ENCODE results near the gene PHACTR3.

Gene PHACTR3

DNA sequence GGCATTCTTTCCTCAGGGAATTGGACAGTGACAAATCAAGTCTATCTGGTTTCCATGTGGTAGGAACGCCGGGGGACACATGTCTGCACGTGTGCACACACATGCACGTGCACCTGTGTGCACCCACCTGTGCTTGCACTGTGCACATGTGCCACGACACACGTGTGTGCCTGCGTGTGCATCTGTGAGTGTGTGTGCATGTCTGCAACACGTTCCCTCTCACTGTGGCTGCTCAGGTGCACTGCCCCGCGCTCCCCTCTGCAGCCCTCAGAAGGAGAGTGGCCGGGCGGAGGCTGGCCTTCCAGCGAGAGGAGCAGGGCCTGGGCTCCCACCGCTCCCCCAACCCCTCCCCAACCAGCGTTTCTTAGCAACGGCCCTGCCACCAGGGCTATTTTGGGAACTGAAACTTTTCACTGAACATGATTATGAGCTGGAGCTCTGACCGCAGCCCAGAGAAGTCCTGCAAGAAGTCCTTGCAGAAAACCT lies 147.8 kb downstream of the PHACTR3 start:
- TF ChIP-seq, protein P1, sequence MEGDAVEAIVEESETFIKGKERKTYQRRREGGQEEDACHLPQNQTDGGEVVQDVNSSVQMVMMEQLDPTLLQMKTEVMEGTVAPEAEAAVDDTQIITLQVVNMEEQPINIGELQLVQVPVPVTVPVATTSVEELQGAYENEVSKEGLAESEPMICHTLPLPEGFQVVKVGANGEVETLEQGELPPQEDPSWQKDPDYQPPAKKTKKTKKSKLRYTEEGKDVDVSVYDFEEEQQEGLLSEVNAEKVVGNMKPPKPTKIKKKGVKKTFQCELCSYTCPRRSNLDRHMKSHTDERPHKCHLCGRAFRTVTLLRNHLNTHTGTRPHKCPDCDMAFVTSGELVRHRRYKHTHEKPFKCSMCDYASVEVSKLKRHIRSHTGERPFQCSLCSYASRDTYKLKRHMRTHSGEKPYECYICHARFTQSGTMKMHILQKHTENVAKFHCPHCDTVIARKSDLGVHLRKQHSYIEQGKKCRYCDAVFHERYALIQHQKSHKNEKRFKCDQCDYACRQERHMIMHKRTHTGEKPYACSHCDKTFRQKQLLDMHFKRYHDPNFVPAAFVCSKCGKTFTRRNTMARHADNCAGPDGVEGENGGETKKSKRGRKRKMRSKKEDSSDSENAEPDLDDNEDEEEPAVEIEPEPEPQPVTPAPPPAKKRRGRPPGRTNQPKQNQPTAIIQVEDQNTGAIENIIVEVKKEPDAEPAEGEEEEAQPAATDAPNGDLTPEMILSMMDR (conservative IDR thresholded peaks at IDR 0.05; ENCODE audit: control insufficient read depth, insufficient read depth, low read depth, low read length): no peak
- no peak for DNase-seq (ENCODE audit: low read depth)
- H3K4me3 ChIP-seq (ENCODE audit: control insufficient read depth, low read depth, low read length): no peak overlapping the region

DNA sequence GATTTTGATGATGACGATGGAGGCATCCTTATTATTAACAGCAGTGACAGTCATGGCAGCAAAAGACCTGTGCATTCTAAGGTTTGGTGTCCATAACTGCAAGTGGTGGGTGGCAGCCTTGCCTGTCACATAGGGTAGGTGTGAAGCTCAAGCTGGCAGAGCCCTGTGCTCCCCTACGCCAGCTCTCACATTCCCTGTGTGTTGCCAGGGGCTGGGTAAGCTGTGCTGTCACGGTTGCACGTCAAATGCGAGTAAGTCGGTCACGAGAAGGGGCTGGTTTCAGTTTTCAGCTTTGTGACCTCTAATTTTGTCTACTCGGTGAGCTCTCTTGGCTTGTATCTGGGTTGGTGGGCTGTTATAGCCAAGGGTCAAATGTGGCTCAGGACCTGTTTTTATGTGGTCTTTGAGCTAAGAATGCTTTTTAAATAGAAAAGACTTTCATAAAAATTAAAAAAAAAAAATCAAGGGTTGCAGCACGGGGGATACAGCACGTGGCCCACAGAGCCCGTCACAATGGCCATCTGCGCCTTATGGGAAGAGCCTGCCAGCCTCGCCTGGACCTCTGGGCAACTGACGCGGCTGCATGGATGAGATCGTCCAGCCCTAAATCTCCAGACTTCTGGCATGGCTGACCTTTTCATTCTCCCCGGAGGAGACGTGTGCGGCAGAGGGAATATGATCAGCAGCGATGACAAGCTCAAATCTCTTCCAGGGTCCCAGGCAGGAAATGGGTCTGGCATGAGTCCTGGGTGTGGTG lies 148.5 kb downstream of the PHACTR3 start:
- no peak overlapping the region for H3K4me3 ChIP-seq (ENCODE audit: control insufficient read depth, low read depth, low read length)
- TF ChIP-seq, protein P1 (conservative IDR thresholded peaks at IDR 0.05; ENCODE audit: control insufficient read depth, insufficient read depth, low read depth, low read length): no peak
- DNase-seq (ENCODE audit: low read depth): no peak

DNA sequence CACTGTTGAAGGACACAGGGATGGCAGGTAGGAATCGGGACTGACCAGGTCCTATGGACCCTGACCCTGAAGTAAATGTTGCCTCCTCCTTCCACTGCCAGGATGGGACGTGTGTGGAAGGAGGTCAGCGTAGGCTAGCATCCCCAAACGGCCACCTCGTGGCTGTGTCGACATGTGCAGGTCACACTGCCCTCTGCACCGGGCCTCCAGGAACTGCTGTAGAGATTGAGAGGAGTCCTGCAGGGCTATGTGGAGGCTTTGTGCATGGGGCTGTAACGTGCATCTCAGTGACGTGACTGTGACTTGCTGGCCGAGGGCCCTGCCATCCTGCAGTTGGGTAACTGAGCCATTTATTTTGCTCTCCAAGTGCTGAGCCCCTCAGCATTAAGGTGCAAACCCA lies 149.5 kb downstream of the PHACTR3 start:
- no peak overlapping the region for H3K4me3 ChIP-seq (ENCODE audit: control insufficient read depth, low read depth, low read length)
- TF ChIP-seq, protein P1 (conservative IDR thresholded peaks at IDR 0.05; ENCODE audit: control insufficient read depth, insufficient read depth, low read depth, low read length): no peak
- DNase-seq (ENCODE audit: low read depth): no peak

DNA sequence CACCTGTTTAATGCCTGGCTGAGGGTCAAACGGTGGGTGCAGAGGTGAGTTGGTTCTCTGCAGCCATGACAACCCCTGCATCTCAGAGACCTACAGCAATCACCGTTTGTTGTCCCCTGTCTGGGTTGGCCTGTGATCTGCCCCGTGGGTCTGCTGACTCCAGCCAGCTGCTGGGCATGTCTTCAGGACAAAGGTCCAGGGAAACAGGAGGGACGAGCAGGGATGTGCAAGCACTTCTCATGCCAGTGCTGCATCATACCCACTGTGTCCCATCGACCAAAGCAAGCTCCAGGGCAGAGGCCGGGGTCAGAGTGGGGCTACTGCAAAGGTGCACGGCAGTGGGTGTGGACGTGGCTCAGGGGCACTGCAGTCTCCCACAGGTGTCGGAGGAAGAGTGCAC lies 150.2 kb downstream of the PHACTR3 start:
- H3K4me3 ChIP-seq (ENCODE audit: control insufficient read depth, low read depth, low read length): no peak overlapping the region
- no peak for DNase-seq (ENCODE audit: low read depth)
- TF ChIP-seq, protein P1 (conservative IDR thresholded peaks at IDR 0.05; ENCODE audit: control insufficient read depth, insufficient read depth, low read depth, low read length): no peak

DNA sequence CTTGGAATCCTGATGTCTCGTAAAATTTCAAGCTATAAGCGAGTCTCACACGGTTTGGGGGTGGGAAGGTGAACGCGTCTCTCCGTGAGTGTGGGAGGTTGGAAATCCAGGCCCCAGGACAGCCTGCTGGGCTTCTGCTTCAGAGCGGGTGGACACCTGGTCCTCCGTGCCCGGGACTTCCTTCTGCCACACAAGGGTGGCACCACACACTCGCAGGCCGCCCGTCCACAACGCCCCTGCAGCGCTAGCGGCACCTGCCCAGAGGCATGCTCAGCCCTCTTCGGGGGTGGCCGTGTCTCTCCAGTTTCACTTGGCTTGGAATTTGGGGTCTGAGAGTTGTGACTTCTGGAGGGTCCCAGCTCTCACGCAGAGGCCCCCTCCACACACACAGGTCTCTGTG lies 151.9 kb downstream of the PHACTR3 start:
- TF ChIP-seq, protein P1 (conservative IDR thresholded peaks at IDR 0.05; ENCODE audit: control insufficient read depth, insufficient read depth, low read depth, low read length): no peak
- H3K4me3 ChIP-seq (ENCODE audit: control insufficient read depth, low read depth, low read length): no peak overlapping the region
- no peak for DNase-seq (ENCODE audit: low read depth)

DNA sequence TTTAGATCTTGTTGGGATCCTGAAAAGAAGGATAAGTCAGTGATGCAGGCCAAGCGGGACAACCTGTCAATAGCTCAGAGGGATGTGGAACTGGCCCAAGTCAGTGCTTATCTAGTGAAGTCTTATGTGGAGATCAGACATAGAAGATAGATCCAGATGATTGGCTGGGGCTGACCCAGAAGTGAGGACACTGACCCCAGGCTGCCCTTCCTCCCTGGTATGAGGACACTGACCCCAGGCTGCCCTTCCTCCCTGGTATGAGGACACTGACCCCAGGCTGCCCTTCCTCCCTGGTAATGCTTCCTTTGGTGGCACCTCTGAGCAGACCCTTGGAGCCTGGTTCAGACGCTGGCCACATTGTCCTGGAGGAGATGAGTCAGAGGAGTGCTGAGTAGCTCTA lies 159.7 kb downstream of the PHACTR3 start:
- TF ChIP-seq, protein P1 (conservative IDR thresholded peaks at IDR 0.05; ENCODE audit: control insufficient read depth, insufficient read depth, low read depth, low read length): no peak
- H3K4me3 ChIP-seq (ENCODE audit: control insufficient read depth, low read depth, low read length): no peak overlapping the region
- no peak for DNase-seq (ENCODE audit: low read depth)
